Cardiac muscle cell (in vitro differentiated cells and primary cell): ENCODE results near the gene KIF6. TPM values are rescaled to one million over a fixed set of nuclear protein-coding genes. Genes with fewer than 3 reads are reported as not detected.
"Not testable (repeated sequence)": the region's sequence is repeated elsewhere in the genome, so short reads cannot be mapped to it uniquely, and the experiment has no call there.

Experiments used
- DNase-seq, 2 donors: peaks; one replicate each; pipeline versions ENCODE4 v3.0.0 to v3.0.0-alpha.2; 2010 to 2017; ENCODE audit warnings: low read depth in 1 of 2, low spot score in 1 of 2
- H3K27ac ChIP-seq: fragments of 200-600 bp; sonication (generic); 2 replicates; pipeline ENCODE4 v1.5.1; 2016
- H3K27me3 ChIP-seq: fragments of 200-600 bp; sonication (generic); 2 replicates; pipeline ENCODE4 v1.6.0; 2016; ENCODE audit warnings: control low read depth
- H3K36me3 ChIP-seq: fragments of 200-600 bp; sonication (generic); 2 replicates; pipeline ENCODE4 v1.5.1; 2016; ENCODE audit warnings: control low read depth
- H3K4me1 ChIP-seq: fragments of 200-600 bp; sonication (generic); 2 replicates; pipeline ENCODE4 v1.8.1; 2017; ENCODE audit warnings: low read depth, mild to moderate bottlenecking, mixed run types
- H3K4me3 ChIP-seq: fragments of 200-600 bp; sonication (generic); 2 replicates; pipeline ENCODE4 v1.5.1; 2016; ENCODE audit warnings: mild to moderate bottlenecking
- H3K9me3 ChIP-seq: fragments of 200-600 bp; sonication (generic); 2 replicates; pipeline ENCODE4 v1.5.1; 2017; ENCODE audit warnings: low read depth, mild to moderate bottlenecking, control low read depth
- CTCF ChIP-seq: IDR thresholded peaks from 2 replicates; pipeline ENCODE4 v1.5.1; 2012; ENCODE audit warnings: low read depth, mild to moderate bottlenecking, low read length
- polyA plus RNA-seq: library from polyadenylated mRNA; unstranded; fragments of >200 nt; fragmentation: Nextera tagmentation; extraction: Ambion mirVana; gene quantifications from 2 replicates; pipeline ENCODE4 v1.2.1, GENCODE V29; 2016
- total RNA-seq: library from RNA; depleted of rRNA; stranded (reverse); fragments of >200 nt; gene quantifications from 2 replicates; pipeline ENCODE4 v1.2.3, GENCODE V29; 2016

KIF6 gene
- total and polyA plus RNA-seq, 2 experiments from 2014 or later: 0.69 to 1.7 TPM

DNA sequence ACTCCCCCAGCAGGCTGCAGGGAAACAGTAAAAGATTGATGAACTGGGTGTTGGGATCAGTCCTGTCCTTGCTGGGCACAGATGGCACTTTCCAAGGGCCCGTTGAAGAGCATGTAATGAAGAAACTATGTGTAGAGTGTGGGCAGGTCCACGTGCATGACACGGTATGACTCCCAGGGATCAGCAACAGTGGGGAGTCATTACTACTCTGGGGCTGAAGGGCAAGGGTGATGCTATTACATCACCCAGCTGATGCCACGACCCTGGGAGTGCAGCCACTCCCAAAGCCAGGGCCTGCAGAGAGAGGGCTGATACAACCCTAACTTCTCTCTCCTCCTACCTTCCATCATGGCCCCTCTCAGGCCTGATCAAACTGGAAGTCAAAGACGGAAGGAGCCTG is 431.1 kb downstream of the KIF6 start:
- no peak for DNase-seq
- H3K27ac ChIP-seq: no peak overlapping the region
- no peaks in the 10 kb centered on the region for H3K36me3 ChIP-seq
- H3K4me3 ChIP-seq: no peak overlapping the region
- peaks cover 6% of the 10 kb centered on the region for H3K4me1 ChIP-seq
- H3K9me3 ChIP-seq: no peaks in the 10 kb centered on the region
- no peak for TF ChIP-seq CTCF
- H3K27me3 ChIP-seq: no peaks in the 10 kb centered on the region

DNA sequence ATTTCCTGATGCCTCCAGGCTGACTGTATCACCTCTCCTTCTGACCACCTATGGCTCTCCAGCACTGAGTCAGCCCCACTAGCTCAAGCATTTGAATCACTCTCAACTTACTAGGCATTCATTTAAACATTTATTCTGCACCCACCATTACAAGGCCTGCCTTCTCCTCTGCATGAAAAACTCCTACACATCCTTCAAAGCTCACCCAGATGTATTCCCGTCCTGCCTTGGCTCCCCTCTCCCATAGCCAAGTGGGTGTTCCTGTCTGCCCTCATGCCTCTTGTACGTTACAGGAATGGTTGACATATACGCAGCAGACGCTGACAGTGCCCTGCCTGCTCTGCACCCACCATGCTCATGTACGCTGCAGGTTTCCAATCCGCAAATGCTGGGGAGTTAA is 432.6 kb downstream of the KIF6 start:
- Histone ChIP-seq H3K36me3 (no peaks in the 10 kb centered on the region), H3K9me3 (no peaks in the 10 kb centered on the region), H3K4me3 (no peak overlapping the region), H3K4me1 (peaks cover 6% of the 10 kb centered on the region), H3K27ac (no peak overlapping the region), H3K27me3 (no peaks in the 10 kb centered on the region)
- TF ChIP-seq CTCF: no peak
- DNase-seq: no peak

DNA sequence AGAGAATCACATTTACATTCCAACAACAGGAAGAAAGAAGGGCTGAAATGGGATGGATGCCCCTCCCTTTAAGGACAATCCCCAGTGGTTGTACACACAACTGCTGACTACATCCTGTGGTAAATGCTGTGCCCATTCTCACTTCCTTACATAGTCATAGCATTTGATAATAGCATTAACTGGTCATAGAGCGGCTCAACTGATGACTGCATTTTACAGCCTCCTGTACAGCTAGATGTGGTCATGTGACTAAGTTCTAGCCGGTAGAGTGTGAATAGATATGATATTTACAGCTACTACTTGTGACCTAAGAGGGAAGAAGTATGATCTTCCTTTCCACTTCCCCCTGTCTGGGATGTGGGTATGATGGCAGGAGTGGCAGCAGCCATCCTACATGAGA is 435.7 kb downstream of the KIF6 start:
- no peaks in the 10 kb centered on the region for H3K27me3 ChIP-seq
- no peaks in the 10 kb centered on the region for H3K36me3 ChIP-seq
- no peak for TF ChIP-seq CTCF
- no peak for DNase-seq
- no peak overlapping the region for H3K27ac ChIP-seq
- H3K9me3 ChIP-seq: no peaks in the 10 kb centered on the region
- no peak overlapping the region for H3K4me3 ChIP-seq
- H3K4me1 ChIP-seq: no peaks in the 10 kb centered on the region

- TF ChIP-seq CTCF: no peak
- Histone ChIP-seq H3K9me3 (no peaks in the 10 kb centered on the region), H3K27ac (no peak overlapping the region), H3K4me1 (no peaks in the 10 kb centered on the region), H3K4me3 (no peak overlapping the region), H3K27me3 (no peaks in the 10 kb centered on the region), H3K36me3 (no peaks in the 10 kb centered on the region)
- no peak for DNase-seq
Measured at GRCh38 chr6:39287601-39288000, 437.6 kb downstream of the KIF6 start.

- not testable (repeated sequence) for H3K27me3 ChIP-seq, H3K27ac ChIP-seq, H3K4me1 ChIP-seq, H3K9me3 ChIP-seq, H3K4me3 ChIP-seq, DNase-seq, H3K36me3 ChIP-seq
Measured at GRCh38 chr6:39286596-39286995, 438.6 kb downstream of the KIF6 start.

GRCh38 chr6:39282774-39283173 is 442.4 kb downstream of the KIF6 start:
- no peak overlapping the region for H3K27ac ChIP-seq
- H3K27me3 ChIP-seq: peaks cover 10% of the 10 kb centered on the region
- no peak for TF ChIP-seq CTCF
- H3K4me1 ChIP-seq: no peaks in the 10 kb centered on the region
- H3K36me3 ChIP-seq: no peaks in the 10 kb centered on the region
- H3K4me3 ChIP-seq: no peak overlapping the region
- no peaks in the 10 kb centered on the region for H3K9me3 ChIP-seq
- DNase-seq: no peak
